Measurements from ENCODE around the gene TEDC1. TPM values are rescaled to one million over a fixed set of nuclear protein-coding genes. Genes with fewer than 3 reads are reported as not detected.

Gene TEDC1
- total RNA-seq, 1 experiment from 2014 or later, result 34.0 TPM

DNA sequence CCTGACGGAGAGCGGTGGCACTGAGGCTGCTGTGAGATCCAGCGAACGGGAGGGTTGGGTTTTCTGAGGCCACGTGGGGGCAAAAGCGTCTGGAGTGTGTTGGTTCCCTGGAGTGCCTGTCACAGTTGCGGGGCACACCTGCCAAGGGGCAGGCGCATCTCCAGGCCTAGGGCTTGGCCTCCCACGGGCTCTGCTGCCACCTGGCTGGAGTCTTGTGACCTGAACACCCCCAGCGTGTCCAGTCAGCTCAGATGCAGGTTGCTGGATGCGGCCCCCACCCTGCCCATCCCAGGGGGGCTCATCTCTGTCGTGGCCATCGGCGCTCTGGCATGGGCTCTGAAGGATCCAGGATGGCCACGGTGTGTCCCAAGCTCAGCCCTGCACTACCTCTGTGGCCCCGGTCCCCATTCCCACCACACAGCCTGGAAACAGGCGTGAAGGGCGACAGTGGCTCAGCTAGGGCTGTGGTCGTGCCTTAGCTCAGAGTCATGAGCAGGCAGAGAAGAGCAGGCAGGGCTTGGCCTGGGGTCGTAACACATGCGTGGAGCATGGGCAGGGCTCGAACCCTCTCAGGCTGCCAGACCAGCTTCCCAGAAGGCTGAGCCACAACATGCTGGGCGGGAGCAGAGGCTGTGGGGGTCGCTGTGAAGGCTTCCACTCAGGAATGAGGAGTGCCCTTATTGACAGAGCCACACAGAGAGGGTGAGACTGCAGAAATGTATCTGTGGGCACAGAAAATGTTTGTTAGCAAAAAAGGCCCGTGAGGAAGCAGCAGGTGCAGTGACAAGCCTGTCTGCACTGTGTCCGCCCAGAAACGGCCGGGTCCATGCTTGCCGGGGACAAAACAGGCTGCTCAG lies 40.0 kb upstream of the TEDC1 start:
- Histone ChIP-seq H3K4me1 (ENCODE audit: insufficient read depth, low read length, poor library complexity, severe bottlenecking) (peaks cover 4% of the 10 kb centered on the region), H3K27ac (ENCODE audit: low read depth, low read length, poor library complexity, severe bottlenecking) (no peak overlapping the region), H3K4me3 (ENCODE audit: low read depth, low read length, poor library complexity, severe bottlenecking) (no peak overlapping the region), H3K27me3 (replicated peaks; ENCODE audit: insufficient read depth, low read depth, low read length, poor library complexity) (no peaks in the 10 kb centered on the region), H3K36me3 (ENCODE audit: insufficient read depth, low read length, poor library complexity, severe bottlenecking) (peaks cover 68% of the 10 kb centered on the region), H3K9me3 (ENCODE audit: low read depth, low read length, poor library complexity, severe bottlenecking) (no peaks in the 10 kb centered on the region)
- intact Hi-C loops (cut with micrococcal nuclease; ENCODE audit: unreplicated experiment), result no loop called here
- DNase-seq (ENCODE audit: low spot score), result no peak
- no TSS peak for BruUV-seq (replicated peaks)
- no peak for TF ChIP-seq CTCF (conservative IDR thresholded peaks at IDR 0.05; ENCODE audit: low read depth, low read length)
- no peak for TF ChIP-seq EZH2 (IDR thresholded peaks at IDR 0.05; ENCODE audit: borderline replicate concordance, low read depth, low read length, poor library complexity, severe bottlenecking)
- ChIA-PET POLR2A (ENCODE audit: low non-redundant PET) (no interaction called here), CTCF (no interaction called here)

GRCh38 chr14:105452963-105453362 lies 38.1 kb upstream of the TEDC1 start:
- BruUV-seq (replicated peaks), result no TSS peak

GRCh38 chr14:105453847-105454246 lies 37.2 kb upstream of the TEDC1 start:
- H3K9me3 ChIP-seq (ENCODE audit: low read depth, low read length, poor library complexity, severe bottlenecking), result no peaks in the 10 kb centered on the region
- H3K4me3 ChIP-seq (ENCODE audit: low read depth, low read length, poor library complexity, severe bottlenecking), result no peak overlapping the region
- no peaks in the 10 kb centered on the region for H3K27me3 ChIP-seq (replicated peaks; ENCODE audit: insufficient read depth, low read depth, low read length, poor library complexity)
- no peak for DNase-seq (ENCODE audit: low spot score)
- no peak overlapping the region for H3K27ac ChIP-seq (ENCODE audit: low read depth, low read length, poor library complexity, severe bottlenecking)
- POLR2A ChIA-PET (ENCODE audit: low non-redundant PET), result no interaction called here
- BruUV-seq (replicated peaks), result no TSS peak
- no peaks in the 10 kb centered on the region for H3K4me1 ChIP-seq (ENCODE audit: insufficient read depth, low read length, poor library complexity, severe bottlenecking)
- TF ChIP-seq CTCF (conservative IDR thresholded peaks at IDR 0.05; ENCODE audit: low read depth, low read length), result no peak
- peaks cover 73% of the 10 kb centered on the region for H3K36me3 ChIP-seq (ENCODE audit: insufficient read depth, low read length, poor library complexity, severe bottlenecking)
- CTCF ChIA-PET, result no interaction called here
- intact Hi-C loops (cut with micrococcal nuclease; ENCODE audit: unreplicated experiment), result no loop called here

More at GRCh38 chr14:105452963-105453362, 38.1 kb upstream of the TEDC1 start:
- ChIA-PET POLR2A (ENCODE audit: low non-redundant PET) (no interaction called here), CTCF (no interaction called here)
- Histone ChIP-seq H3K4me1 (ENCODE audit: insufficient read depth, low read length, poor library complexity, severe bottlenecking) (peaks cover 4% of the 10 kb centered on the region), H3K9me3 (ENCODE audit: low read depth, low read length, poor library complexity, severe bottlenecking) (no peaks in the 10 kb centered on the region), H3K27me3 (replicated peaks; ENCODE audit: insufficient read depth, low read depth, low read length, poor library complexity) (no peaks in the 10 kb centered on the region), H3K27ac (ENCODE audit: low read depth, low read length, poor library complexity, severe bottlenecking) (no peak overlapping the region), H3K36me3 (ENCODE audit: insufficient read depth, low read length, poor library complexity, severe bottlenecking) (peaks cover 73% of the 10 kb centered on the region), H3K4me3 (ENCODE audit: low read depth, low read length, poor library complexity, severe bottlenecking) (no peak overlapping the region)
- no peak for TF ChIP-seq EZH2 (IDR thresholded peaks at IDR 0.05; ENCODE audit: borderline replicate concordance, low read depth, low read length, poor library complexity, severe bottlenecking)
- TF ChIP-seq CTCF (conservative IDR thresholded peaks at IDR 0.05; ENCODE audit: low read depth, low read length), result no peak
- intact Hi-C loops (cut with micrococcal nuclease; ENCODE audit: unreplicated experiment), result no loop called here
- DNase-seq (ENCODE audit: low spot score), result no peak
